GM19238 (cell line): ENCODE measurements around the gene FUT2.
"Not testable (repeated sequence)": the region's sequence is repeated elsewhere in the genome, so short reads cannot be mapped to it uniquely, and the experiment has no call there.

Source experiments
- DNase-seq: peaks from one replicate; pipeline ENCODE4 v3.0.0; 2011; ENCODE audit warnings: low spot score; ENCODE audit not compliant: insufficient read length

The FUT2 gene

GRCh38 chr19:48670699-48671445 is 24.9 kb upstream of the FUT2 start:
- no peak for DNase-seq

- DNase-seq, result no peak
These were observed 24.2 kb upstream of the FUT2 start for GRCh38 chr19:48671446-48671995.

DNA sequence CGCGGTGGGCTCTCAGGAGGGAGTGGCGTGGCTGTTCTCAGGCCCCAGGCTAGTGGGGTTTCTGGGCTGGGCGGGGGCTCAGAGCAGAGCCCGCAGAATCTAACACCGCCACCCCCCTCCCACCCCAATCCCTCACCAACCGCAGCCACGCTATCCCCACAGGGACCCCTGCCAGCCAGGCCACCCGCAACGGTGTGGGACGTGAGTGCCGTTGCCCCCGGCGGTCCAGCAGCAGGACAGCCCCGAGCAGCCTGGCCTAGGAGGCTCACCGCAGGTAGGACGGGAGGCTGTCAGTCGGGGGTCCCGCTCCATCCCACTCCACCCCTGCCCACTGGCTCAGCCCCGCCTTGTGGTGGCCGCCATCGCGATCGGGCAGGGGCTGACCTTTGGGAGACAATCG is 22.8 kb upstream of the FUT2 start, which contains the start of gene NTN5:
TSS of gene NTN5 (minus strand) at position 24 of the 400 bp plus-strand sequence. CDS start 2,031 bp downstream, outside the sequence.
- no peak for DNase-seq

- DNase-seq, result no peak
These were observed 22.2 kb upstream of the FUT2 start for GRCh38 chr19:48673436-48674100.

- DNase-seq, result no peak
These were observed 21.5 kb upstream of the FUT2 start for GRCh38 chr19:48674216-48674809.

GRCh38 chr19:48674921-48675824 is 20.6 kb upstream of the FUT2 start:
- peak; percentile 93 for DNase-seq

GRCh38 chr19:48676487-48676886 is 19.3 kb upstream of the FUT2 start:
- no peak for DNase-seq

DNA sequence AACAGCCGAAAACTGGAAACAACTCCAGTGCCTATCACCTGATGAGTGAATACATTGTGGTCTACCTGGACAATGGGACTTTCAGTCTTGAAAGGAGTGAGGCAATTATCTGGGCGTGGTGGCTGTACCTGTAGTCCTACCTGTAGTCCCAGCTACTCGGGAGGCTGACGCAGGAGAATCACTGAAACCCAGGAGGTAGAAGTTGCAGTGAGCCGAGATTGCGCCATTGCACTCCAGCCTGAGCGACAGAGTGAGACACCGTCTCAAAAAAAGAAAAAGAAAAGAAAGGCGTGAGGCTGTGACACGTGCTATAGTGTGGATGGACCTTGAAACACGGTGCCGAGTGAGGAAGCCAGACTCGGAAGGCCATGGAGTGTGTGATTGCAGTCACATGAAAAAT is 18.9 kb upstream of the FUT2 start:
- no peak for DNase-seq

- DNase-seq, result no peak
These were observed 17.6 kb upstream of the FUT2 start for GRCh38 chr19:48678201-48678600.

DNA sequence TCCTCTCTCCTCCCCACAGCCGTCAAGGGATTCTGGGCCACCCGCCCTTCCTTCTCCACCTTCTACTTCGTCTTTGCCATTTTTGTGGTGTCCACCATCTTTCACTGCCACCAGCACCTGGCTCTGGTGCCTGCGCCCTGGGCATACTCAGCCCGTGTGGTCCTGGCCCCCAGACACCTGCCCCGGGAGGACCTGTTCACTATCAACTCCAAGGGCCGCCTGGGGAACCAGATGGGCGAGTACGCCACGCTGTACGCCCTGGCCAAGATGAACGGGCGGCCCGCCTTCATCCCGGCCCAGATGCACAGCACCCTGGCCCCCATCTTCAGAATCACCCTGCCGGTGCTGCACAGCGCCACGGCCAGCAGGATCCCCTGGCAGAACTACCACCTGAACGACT is 15.8 kb upstream of the FUT2 start:
- not testable (repeated sequence) for DNase-seq

DNA sequence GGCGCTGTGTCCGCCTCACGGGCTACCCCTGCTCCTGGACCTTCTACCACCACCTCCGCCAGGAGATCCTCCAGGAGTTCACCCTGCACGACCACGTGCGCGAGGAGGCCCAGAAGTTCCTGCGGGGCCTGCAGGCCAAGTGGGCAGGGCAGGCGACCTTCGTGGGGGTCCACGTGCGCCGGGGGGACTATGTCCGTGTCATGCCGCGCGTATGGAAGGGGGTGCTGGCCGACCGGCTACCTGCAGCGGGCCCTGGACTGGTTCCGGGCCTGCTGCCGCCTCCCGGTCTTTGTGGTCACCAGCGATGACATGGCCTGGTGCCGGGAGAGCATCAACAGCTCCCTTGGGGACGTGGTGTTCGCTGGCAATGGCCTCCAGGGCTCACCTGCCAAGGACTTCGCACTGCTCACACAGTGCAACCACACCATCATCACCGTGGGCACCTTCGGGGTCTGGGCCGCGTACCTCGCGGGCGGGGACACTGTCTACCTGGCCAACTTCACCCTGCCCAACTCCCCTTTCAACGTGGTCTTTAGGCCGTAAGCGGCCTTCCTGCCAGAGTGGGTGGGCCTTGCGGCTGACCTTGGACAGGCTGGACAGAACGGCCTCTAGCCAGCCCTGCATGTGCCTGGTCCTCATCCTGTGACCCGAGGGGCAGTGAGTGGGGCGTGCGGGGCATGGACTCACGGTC is 15.2 kb upstream of the FUT2 start:
- DNase-seq, result no peak

GRCh38 chr19:48681127-48681470 is 14.7 kb upstream of the FUT2 start:
- DNase-seq, result no peak

GRCh38 chr19:48683349-48683748 is 12.4 kb upstream of the FUT2 start:
- DNase-seq, result no peak

- no peak for DNase-seq
These were observed 10.2 kb upstream of the FUT2 start for GRCh38 chr19:48685583-48685982.

- no peak for DNase-seq
These were observed 9.7 kb upstream of the FUT2 start for GRCh38 chr19:48686088-48686487.

GRCh38 chr19:48686637-48687036 is 9.1 kb upstream of the FUT2 start:
- not testable (repeated sequence) for DNase-seq

- no peak for DNase-seq
These were observed 8.0 kb upstream of the FUT2 start for GRCh38 chr19:48687776-48688175.

- no peak for DNase-seq
These were observed 6.3 kb upstream of the FUT2 start for GRCh38 chr19:48689449-48689848.

DNA sequence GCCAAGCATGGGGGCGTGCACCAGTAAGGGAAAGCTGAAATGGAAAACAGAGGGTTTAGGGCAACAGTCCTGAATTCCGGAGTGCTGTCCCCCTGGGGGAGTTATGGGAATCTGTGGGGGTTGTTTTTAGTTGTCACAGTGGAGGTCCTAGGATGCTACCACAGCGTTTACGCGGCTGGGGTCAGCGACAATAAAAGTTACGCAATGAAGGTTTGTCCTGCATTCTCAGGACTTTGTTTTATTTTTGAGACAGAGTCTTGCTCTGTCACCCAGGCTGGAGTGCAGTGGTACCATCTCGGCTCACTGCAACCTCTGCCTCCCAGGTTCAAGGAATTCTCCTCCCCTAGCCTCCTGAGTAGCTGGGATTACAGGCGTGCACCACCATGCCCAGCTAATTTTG is 2.1 kb upstream of the FUT2 start:
- DNase-seq, result not testable (repeated sequence)

DNA sequence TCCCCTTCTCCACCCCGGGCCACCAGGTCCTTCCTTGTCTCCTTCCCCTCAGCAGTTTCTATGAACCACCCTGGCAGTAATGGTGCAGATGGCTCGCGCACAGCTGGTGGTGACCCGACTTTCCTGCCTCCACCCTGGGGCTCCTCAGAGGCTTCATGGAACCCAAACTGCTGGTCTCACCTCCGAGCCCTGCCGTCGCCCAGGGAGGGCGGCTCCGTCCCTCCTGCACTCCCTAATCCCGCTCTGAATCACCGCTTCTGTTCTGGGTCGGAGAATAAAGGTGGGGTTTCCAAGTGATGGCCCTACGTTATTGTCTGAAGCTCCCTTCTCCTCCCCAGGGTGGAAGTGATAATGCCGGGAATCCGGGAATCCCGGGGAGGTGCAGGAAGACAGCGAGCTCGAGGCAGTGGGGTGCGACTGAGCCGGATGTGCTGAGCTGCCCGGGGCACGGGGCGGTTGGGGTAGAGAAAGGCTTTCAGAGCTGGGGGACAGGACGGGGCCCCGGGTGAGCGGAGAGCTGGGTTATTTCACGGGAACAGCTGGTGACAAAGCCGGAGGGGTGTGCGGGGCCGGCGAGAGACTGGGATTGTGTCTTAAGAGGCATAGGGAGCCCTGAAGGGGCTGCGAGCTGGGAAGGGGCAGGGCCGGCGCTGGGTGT is 711 bp downstream of the FUT2 start:
- no peak for DNase-seq
